22Rv1 (cell line): ENCODE data around the gene MEGF11.
A peak's percentile ranks its signal among the peaks of the same experiment; 100 is the strongest.
"Not testable (repeated sequence)": the region's sequence is repeated elsewhere in the genome, so short reads cannot be mapped to it uniquely, and the experiment has no call there.

Experiments
- H3K27ac ChIP-seq: fragments of 450-650 bp; 2 replicates; pipeline ENCODE4 v1.5.1; 2017
- CTCF ChIP-seq: fragments of 450-650 bp; IDR thresholded peaks from 2 replicates; pipeline ENCODE4 v1.5.1; 2017; ENCODE audit warnings: mild to moderate bottlenecking
- ZFX ChIP-seq: fragments of 450-650 bp; IDR thresholded peaks from 2 replicates; pipeline ENCODE4 v1.6.1; 2017; ENCODE audit warnings: antibody characterized with exemption, borderline replicate concordance

Gene MEGF11

GRCh38 chr15:65877749-65878148 lies 375.8 kb downstream of the MEGF11 start:
- H3K27ac ChIP-seq = no peak overlapping the region
- TF ChIP-seq CTCF (no peak), ZFX (no peak)

- TF ChIP-seq CTCF (no peak), ZFX (no peak)
- H3K27ac ChIP-seq = no peak overlapping the region
Observed at GRCh38 chr15:65875458-65875857, 378.1 kb downstream of the MEGF11 start.

- H3K27ac ChIP-seq = no peak overlapping the region
- TF ChIP-seq ZFX = no peak
- TF ChIP-seq CTCF = no peak
Observed at GRCh38 chr15:65873256-65873655, 380.3 kb downstream of the MEGF11 start.

DNA sequence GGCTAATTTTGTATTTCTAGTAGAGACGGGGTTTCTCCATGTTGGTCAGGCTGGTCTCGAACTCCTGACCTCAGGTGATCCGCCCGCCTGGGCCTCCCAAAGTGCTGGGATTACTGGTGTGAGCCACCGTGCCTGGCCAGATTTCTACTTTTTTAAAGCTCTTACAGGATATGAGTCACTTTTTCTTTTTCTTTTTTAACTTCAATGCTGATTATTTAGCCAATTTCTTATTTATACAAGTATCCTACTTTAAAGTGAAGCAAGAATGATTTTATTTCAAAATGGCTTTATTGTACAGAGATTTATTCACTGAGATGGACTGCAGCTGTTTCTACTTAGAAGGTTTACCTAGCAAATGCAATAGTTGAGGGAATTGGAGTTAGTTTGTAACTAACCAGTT lies 381.0 kb downstream of the MEGF11 start:
- H3K27ac ChIP-seq = not testable (repeated sequence)

DNA sequence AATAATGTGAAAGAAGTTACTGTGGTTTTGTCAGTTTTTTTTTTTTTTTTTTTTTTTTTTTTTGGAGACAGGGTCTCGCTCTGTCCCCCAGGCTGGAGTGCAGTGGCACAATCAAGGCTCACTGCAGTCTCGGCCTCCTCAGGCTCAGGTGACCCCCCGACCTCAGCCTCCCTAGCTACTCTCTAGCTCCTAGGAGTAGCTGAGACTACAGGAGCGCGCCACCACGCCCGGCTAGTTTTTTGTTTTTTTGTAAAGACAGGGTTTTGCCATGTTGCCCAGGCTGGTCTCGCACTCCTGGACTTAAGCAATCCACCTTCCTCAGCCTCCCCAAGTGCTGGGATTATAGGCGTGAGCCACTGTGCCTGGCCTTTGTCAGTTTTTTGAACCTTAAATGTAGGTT lies 381.7 kb downstream of the MEGF11 start:
- peak overlapping the region; percentile 91; the same call in 1 of the 2 replicates for H3K27ac ChIP-seq

DNA sequence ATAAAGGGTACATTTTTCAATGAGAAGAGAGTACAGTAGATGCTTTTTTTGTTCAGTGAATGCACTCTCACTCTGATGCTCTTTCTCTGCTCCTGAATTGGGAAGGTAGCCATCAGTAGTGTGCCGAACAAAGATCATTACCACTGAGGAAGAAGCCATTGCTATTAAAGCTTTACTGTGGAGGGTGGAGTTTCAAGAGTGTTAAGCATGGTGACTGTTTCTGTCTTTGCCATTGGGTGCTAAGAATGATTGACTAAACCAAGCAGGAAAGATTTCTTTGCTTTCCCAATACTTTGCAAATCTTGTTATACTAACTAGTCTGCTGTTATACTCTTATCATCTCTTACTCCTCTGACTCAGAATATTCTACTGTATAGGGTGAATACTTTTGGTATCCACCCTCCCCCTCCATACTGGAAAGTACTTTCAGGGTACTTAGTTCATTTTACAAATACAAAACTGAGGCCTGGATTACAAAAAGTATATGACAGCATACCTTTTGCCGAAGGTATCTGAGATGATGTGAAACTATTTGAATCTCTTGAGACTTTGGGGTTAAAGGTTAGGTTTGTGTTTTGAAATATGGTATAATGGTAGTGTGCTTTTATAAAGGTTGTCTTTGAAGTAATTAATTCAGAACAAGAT lies 382.5 kb downstream of the MEGF11 start:
- no peak for TF ChIP-seq CTCF
- no peak for TF ChIP-seq ZFX
- peak overlapping the region; percentile 91 for H3K27ac ChIP-seq

- TF ChIP-seq ZFX = no peak
- no peak for TF ChIP-seq CTCF
- H3K27ac ChIP-seq = peak overlapping the region; percentile 91
Observed at GRCh38 chr15:65869954-65870871, 383.3 kb downstream of the MEGF11 start.

DNA sequence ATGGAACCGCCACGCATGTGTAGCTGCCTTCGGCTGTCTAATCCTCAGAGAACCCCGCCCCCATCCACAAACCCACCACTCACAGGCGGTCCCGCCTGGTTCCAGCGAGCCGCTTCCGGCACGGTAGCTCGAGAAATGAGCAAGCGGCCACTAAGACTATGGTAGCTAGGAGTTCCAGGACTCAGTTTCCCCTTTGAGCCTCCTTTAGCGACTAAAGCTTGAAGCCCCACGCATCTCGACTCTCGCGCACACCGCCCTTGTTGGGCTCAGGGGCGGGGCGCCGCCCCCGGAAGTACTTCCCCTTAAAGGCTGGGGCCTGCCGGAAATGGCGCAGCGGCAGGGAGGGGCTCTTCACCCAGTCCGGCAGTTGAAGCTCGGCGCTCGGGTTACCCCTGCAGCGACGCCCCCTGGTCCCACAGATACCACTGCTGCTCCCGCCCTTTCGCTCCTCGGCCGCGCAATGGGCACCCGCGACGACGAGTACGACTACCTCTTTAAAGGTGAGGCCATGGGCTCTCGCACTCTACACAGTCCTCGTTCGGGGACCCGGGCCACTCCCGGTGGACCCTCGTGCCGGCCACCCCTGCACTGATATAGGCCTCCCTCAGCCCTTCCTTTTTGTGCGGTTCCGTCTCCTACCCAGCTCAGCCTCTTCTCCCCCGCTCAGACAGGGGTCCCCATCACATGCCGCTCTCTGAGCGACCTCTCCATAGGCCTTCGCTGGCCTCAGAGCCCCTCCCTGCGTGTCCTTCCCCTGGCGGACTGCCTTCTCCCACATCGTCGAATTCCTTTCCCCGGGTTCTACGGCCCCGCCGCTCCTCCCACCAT lies 384.2 kb downstream of the MEGF11 start, which contains the start of gene RAB11A:
RAB11A (plus strand) TSS at position 366 of the 828 bp plus-strand sequence; CDS start at position 461, 95 bp downstream.
- H3K27ac ChIP-seq = peak within 1 kb of the TSS; percentile 91

More for the DNA sequence above, 384.2 kb downstream of the MEGF11 start, which contains the start of gene RAB11A:
- TF ChIP-seq ZFX = no peak
- peak; percentile 30 for TF ChIP-seq CTCF
